Endothelial cell of umbilical vein (primary cell): Measurements from ENCODE around the gene DNAJB8.
A peak's percentile ranks its signal among the peaks of the same experiment; 100 is the strongest.

ENCODE experiments used
- EZH2 ChIP-seq: IDR thresholded peaks from 2 replicates; pipeline ENCODE4 v1.6.1; 2012; ENCODE audit warnings: borderline replicate concordance, low read depth, mild to moderate bottlenecking, moderate library complexity, low read length, inconsistent platforms; ENCODE audit not compliant: severe bottlenecking
- JUN ChIP-seq: IDR thresholded peaks from 2 replicates; pipeline ENCODE4 v1.6.1; 2011; ENCODE audit warnings: borderline replicate concordance, low read depth; ENCODE audit not compliant: insufficient read length, insufficient read depth
- POLR2A ChIP-seq: IDR thresholded peaks from 2 replicates; pipeline ENCODE4 v1.6.1; 2012; ENCODE audit warnings: low read depth, mild to moderate bottlenecking, control low read depth, low read length
- TF ChIP-seq, protein P1 (sequence below): IDR thresholded peaks from 2 replicates; pipeline ENCODE4 v1.6.1; 2011; ENCODE audit not compliant: insufficient read depth, insufficient read length
- TF ChIP-seq, protein P2 (sequence below), 2 donors: IDR thresholded peaks; 1 replicate in 1 of 2; 2 replicates in 1 of 2; pipeline ENCODE4 v1.5.1; 2011; ENCODE audit warnings: low read length in 2 of 2, mild to moderate bottlenecking in 2 of 2, moderate library complexity in 2 of 2, control low read depth in 1 of 2, inconsistent platforms in 1 of 2, low read depth in 1 of 2; ENCODE audit not compliant: insufficient read depth in 1 of 2; ENCODE audit errors: extremely low read depth in 1 of 2

DNA sequence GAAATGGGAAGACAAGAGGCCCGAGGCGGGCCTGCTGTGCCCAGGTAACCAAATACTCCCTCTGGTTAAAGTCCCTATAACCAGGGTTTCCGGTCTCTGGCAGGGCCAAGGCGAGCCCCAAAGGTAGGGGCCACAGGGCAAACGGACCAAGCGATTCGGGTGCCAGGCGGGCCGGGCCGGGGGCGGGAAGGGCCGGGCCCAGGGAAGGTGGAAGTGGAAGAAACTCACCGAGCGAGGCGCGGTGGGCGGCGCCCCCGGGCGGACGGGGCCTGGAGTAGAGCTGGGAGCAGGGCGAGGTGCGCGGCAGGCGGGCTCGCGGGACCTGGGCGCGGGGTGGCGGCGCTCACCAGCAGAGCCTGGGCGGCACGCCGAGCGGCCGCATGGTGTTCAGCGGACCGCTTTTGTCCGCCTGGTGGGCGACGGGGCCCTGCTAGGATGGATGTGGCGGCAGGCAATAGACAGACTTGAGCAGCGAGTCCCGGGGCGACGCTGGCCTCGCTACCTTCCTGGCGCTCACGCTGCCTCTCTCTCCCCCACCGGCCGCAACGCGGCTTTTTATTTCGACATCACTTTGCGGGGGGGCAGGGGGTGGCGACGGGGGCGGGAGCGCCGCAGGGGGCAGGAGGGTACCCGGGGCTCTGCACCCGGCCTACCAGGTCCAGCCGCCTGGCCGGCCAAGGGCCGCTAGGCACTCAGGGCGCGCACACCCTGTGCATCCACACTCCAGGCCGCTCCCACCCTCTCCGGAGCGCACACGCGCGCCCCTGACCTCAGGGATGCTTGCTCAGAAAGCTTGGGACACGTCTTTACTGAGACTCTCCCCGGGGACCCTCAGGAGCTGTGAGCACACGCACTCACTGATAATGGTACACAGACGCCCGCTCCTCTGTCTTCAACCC lies 26.2 kb upstream of the DNAJB8 start, which contains the start of gene GATA2:
- TF ChIP-seq, protein P1, sequence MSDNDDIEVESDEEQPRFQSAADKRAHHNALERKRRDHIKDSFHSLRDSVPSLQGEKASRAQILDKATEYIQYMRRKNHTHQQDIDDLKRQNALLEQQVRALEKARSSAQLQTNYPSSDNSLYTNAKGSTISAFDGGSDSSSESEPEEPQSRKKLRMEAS, result no peak
- peak; percentile 50 for TF ChIP-seq POLR2A
- TF ChIP-seq, protein P2, sequence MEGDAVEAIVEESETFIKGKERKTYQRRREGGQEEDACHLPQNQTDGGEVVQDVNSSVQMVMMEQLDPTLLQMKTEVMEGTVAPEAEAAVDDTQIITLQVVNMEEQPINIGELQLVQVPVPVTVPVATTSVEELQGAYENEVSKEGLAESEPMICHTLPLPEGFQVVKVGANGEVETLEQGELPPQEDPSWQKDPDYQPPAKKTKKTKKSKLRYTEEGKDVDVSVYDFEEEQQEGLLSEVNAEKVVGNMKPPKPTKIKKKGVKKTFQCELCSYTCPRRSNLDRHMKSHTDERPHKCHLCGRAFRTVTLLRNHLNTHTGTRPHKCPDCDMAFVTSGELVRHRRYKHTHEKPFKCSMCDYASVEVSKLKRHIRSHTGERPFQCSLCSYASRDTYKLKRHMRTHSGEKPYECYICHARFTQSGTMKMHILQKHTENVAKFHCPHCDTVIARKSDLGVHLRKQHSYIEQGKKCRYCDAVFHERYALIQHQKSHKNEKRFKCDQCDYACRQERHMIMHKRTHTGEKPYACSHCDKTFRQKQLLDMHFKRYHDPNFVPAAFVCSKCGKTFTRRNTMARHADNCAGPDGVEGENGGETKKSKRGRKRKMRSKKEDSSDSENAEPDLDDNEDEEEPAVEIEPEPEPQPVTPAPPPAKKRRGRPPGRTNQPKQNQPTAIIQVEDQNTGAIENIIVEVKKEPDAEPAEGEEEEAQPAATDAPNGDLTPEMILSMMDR (IDR thresholded peaks at IDR 0.05; ENCODE audit: extremely low read depth in 1 of 2, insufficient read depth in 1 of 2, low read depth in 1 of 2, low read length in 2 of 2), result no peak
- no peak for TF ChIP-seq EZH2
- TF ChIP-seq JUN, result no peak
